Activated CD8-positive, alpha-beta memory T cell treated with anti-CD3 and anti-CD28 coated beads, Interleukin-2, amount 10 ng/mL, durations not matched to agents 7 days and 5 days (primary cell): ENCODE results near the gene NOC4L. TPM values are rescaled to one million over a fixed set of nuclear protein-coding genes. Genes with fewer than 3 reads are reported as not detected.
A peak's percentile ranks its signal among the peaks of the same experiment; 100 is the strongest.

Source experiments
- ATAC-seq: fragments of 150-1000 bp; cut with Tn5 transposase; one replicate; pipeline ENCODE4 v1.10.0; 2021; ENCODE audit warnings: moderate library complexity
- CTCF ChIA-PET: fragments of 350-600 bp; sonication (Branson Sonifier 250); formaldehyde crosslinking; loops from one replicate; lab custom pipeline; 2021; ENCODE audit warnings: antibody characterized with exemption; lab: Charles Lee
- DNase-seq: peaks from one replicate; pipeline ENCODE4 v3.0.0-alpha.2; 2020
- H3K27ac Mint-ChIP-seq: one replicate; pipeline ENCODE4 v1.8.0; 2021; ENCODE audit warnings: mild to moderate bottlenecking, mixed read lengths
- H3K27me3 Mint-ChIP-seq: one replicate; pipeline ENCODE4 v1.8.0; 2021; ENCODE audit warnings: mixed read lengths
- H3K36me3 Mint-ChIP-seq: one replicate; pipeline ENCODE4 v1.8.0; 2021; ENCODE audit warnings: mild to moderate bottlenecking, mixed read lengths
- H3K4me1 Mint-ChIP-seq: one replicate; pipeline ENCODE4 v1.8.0; 2021; ENCODE audit warnings: mixed read lengths
- H3K4me3 Mint-ChIP-seq: one replicate; pipeline ENCODE4 v1.8.0; 2021; ENCODE audit warnings: mild to moderate bottlenecking, moderate library complexity, mixed read lengths
- H3K9me3 Mint-ChIP-seq: one replicate; pipeline ENCODE4 v1.8.0; 2022; ENCODE audit warnings: low read depth, mixed read lengths
- total RNA-seq, 2 experiments: library from RNA; stranded (reverse); gene quantifications; one replicate each; pipeline ENCODE4 v1.2.3, GENCODE V29; 2021

NOC4L gene
- total RNA-seq, 2 experiments from 2014 or later, result 38.0 to 42.9 TPM

DNA sequence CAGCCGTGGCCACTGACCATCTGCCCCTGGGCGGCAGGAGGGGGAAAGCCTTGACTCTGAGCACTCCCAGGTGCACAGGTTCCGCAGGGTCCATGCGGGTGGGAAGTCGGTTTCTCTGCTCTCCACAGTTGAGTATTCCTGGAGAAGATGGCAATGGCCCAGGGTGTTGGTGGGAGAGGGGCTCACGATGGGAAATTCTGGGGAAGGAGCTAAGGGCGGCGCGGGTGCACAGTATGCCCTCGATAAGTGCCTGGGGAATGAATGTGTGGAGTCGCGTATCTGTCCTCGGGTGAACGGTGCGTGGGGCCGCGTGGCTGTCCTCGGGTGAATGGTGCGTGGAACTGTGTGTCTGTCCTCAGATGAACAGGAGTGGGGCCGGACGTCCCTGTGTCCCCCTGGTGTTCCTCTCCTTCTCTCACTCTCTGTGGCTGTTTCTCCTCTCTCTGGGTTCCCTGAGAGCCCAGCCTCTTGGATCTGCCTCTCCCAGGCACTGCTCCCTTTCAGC, 38.0 kb downstream of the NOC4L start:
- Mint-ChIP-seq H3K27me3 (peaks cover 19% of the 10 kb centered on the region), H3K36me3 (peaks cover 1% of the 10 kb centered on the region), H3K27ac (peak overlapping the region; percentile 24), H3K9me3 (no peaks in the 10 kb centered on the region), H3K4me3 (no peak overlapping the region), H3K4me1 (peaks cover 31% of the 10 kb centered on the region)
- ATAC-seq (no peak), DNase-seq (no peak)
- CTCF ChIA-PET, result interaction anchor here (1.1 to 1.4 kb wide), 2 partner anchors 37 to 232 kb away, joined by 3 to 4 read pairs; no protein-coding TSS in a partner anchor

DNA sequence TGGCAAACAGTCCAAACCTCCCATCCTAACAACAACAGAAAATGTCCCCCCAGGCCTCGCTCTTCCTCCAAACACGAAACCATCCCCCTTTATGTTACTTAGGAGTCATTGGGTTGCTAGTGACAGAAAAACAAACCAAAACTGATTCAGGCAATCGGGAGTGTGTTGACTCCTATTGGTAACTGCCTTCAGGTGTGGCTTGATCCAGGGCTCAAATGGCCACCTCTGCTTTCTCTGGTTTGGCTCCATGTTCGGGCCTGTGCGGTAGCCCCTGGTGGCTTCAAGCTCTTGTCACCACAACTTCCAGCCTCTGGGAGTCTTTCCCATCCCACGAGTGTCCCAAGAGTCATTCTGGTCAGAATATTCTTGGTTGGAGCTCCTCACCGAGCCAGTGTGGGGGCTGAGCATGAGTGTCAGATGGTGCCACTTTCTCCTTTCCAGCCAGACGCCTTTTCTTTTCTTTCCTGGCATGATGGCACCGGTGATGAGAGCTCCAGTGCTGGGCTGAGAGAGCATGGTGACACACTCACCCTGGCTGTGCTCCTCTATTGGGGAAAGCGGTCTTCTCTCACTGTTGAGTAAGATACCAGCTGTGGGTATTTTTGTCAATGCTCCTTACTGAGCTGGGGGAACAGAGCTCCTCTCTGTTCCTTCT, 38.6 kb downstream of the NOC4L start:
- Mint-ChIP-seq H3K27me3 (peaks cover 19% of the 10 kb centered on the region), H3K27ac (peak overlapping the region; percentile 24), H3K4me3 (no peak overlapping the region), H3K9me3 (no peaks in the 10 kb centered on the region), H3K36me3 (peaks cover 1% of the 10 kb centered on the region), H3K4me1 (peaks cover 37% of the 10 kb centered on the region)
- ATAC-seq (no peak), DNase-seq (no peak)
- CTCF ChIA-PET, result interaction anchor here (1.1 to 1.9 kb wide), 3 partner anchors 8 to 231 kb away, joined by 3 to 6 read pairs (median 4); no protein-coding TSS in a partner anchor

DNA sequence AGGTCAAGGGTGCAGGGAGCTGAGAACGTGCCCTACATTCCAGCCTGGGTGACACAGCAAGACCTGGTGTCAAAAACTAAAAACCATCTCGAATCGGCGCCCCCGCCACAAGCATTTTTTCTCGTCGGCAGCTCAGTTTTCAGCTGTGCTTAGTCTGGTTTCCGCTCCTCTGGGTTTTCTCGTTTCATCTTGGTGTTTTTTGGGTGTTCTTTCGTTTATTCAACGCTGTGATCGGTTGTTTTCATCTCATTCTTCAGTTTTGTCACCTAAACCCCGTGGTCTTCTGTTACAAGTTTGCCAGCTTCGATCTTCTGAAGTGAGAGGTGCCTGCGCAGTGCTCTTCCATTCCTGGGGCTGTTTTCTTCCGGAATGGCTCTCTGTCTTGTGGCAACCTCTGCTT, 41.4 kb downstream of the NOC4L start:
- H3K9me3 Mint-ChIP-seq, result no peaks in the 10 kb centered on the region

DNA sequence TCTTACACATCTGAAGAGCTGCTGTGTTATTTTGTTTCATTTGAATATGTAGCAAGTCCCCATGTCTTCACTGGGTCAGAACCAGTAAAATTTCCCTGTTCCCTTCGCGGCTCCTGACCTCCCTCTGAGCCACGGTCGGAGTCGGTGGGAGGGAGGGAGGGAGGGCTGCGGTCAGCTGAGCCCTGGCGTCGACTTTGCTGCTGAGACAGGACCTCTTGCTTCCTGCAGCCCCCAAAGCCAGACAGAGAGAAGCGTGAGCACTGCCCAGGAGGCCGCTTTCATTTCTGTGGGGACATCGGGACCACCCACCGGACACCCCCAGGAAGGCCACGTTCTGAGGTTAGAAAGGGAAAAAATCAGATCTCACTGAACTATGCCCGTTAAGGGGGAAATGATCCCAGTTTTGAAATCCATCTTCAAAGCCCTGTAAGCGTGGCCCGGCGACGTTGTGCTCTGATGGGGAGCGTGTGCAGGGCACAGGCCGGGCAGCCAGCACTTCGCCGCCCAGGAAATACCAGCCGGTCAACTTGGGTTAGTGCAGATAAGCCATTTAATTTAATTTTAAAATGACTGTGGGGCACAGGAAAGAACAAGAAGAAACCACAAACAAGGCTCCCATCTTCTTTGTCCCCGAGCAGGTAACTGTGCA, 42.1 kb downstream of the NOC4L start:
- CTCF ChIA-PET, result interaction anchor here (0.5 to 2.6 kb wide), 5 partner anchors 8 to 375 kb away, joined by 3 to 10 read pairs (median 3); no protein-coding TSS in a partner anchor
- ATAC-seq (no peak), DNase-seq (no peak)
- Mint-ChIP-seq H3K27ac (peak overlapping the region; percentile 89), H3K9me3 (no peaks in the 10 kb centered on the region), H3K4me1 (peaks cover 41% of the 10 kb centered on the region), H3K4me3 (peak overlapping the region; percentile 71), H3K36me3 (peaks cover 1% of the 10 kb centered on the region), H3K27me3 (peaks cover 19% of the 10 kb centered on the region)

More for the DNA sequence above, 41.4 kb downstream of the NOC4L start:
- Mint-ChIP-seq H3K4me3 (peak overlapping the region; percentile 71), H3K27ac (peak overlapping the region; percentile 89), H3K36me3 (peaks cover 1% of the 10 kb centered on the region), H3K27me3 (peaks cover 19% of the 10 kb centered on the region), H3K4me1 (peaks cover 40% of the 10 kb centered on the region)
- no peak for DNase-seq
- CTCF ChIA-PET, result interaction anchor here (0.8 to 2.6 kb wide), 4 partner anchors 10 to 375 kb away, joined by 3 to 10 read pairs (median 4); no protein-coding TSS in a partner anchor
- ATAC-seq, result no peak

DNA sequence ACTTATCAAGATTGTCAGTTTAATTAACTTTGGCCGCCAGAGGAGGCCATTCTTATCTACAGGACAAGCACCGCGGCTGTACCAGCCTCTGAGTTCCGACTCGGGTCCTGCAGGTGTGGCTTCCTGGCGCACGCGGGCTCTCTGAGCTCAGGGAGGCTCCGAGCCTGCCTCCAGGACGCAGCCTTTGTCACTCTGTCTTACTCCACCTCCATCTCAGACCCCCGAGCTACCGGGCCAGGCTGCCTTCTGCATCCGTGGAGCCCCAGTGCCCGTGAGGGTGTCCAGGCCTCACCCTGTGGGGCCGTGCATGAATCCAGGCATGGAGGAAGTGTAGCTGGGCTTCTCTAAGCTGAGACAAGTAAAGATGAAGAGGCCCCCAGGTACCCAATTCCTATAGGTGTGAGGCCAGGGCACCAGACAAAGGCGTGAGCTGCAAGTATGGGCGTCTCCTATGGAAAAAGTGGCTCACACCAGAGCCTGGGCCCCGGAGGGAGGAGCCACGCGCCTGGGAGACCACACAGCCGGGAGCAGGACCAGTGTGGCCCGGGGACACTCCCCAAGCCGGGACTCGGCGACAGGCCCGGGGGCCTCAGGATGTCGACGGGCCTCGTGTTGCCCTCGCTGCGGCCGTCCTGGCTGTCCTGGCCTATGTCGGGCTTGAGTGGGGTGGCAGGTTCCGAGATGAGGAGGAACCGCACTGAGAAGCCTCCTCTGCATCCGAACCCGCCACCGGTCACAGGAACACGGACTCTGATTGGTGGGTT, 42.8 kb downstream of the NOC4L start:
- DNase-seq, result no peak
- Mint-ChIP-seq H3K4me3 (peak overlapping the region; percentile 71), H3K27ac (peak overlapping the region; percentile 89), H3K4me1 (peaks cover 41% of the 10 kb centered on the region), H3K27me3 (peaks cover 19% of the 10 kb centered on the region), H3K9me3 (no peaks in the 10 kb centered on the region), H3K36me3 (peaks cover 1% of the 10 kb centered on the region)
- CTCF ChIA-PET, result interaction anchor here (1.1 to 2.6 kb wide), 2 partner anchors 15 to 33 kb away, joined by 3 to 10 read pairs; no protein-coding TSS in a partner anchor
- no peak for ATAC-seq

DNA sequence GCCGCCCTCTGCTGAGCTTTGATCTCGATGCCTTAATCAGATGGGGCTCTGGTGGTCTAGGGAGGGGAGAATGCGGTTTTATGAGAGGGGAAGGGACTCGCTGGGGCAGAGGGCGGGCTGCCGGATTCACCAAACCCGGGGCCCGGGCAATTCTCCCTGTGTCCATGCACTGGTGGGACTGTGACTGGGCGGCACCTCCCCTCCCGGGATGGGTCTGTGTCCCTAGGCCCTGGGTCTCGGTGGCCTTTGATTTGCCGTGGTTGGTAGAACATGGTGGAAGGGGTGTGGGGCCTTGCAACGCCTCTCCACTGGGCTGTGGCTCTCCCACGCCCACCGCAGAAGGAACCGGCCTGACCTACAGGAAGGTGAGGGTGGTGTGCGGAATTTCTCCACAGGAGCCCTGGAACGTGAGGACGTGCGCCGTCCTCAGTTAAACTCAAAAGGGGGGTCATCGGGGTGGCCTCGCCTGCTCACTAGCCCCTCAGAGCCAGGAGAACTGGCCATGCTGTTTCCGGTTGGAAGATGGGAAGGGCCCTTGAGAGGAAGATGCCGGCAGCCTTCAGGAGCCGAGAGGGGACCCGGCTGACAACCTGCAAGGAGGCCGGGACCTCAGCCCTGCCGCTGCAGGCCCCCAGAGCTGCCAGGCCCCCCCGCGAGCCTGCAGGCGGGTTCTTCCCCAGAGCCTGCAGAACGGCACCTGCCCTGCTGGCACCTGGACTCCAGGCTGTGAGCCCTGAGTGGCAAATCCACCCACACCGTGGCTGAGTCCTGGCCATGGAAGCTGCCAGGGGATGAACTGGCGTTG, 43.6 kb downstream of the NOC4L start:
- DNase-seq (no peak), ATAC-seq (no peak)
- H3K4me3 Mint-ChIP-seq, result peak overlapping the region; percentile 44
- H3K27ac Mint-ChIP-seq, result no peak overlapping the region
- peaks cover 1% of the 10 kb centered on the region for H3K36me3 Mint-ChIP-seq
- H3K27me3 Mint-ChIP-seq, result peaks cover 19% of the 10 kb centered on the region
- CTCF ChIA-PET, result interaction anchor here (1.2 to 2.6 kb wide), 2 partner anchors 34 to 334 kb away, joined by 3 to 10 read pairs; no protein-coding TSS in a partner anchor
- H3K9me3 Mint-ChIP-seq, result no peaks in the 10 kb centered on the region
- peaks cover 41% of the 10 kb centered on the region for H3K4me1 Mint-ChIP-seq

DNA sequence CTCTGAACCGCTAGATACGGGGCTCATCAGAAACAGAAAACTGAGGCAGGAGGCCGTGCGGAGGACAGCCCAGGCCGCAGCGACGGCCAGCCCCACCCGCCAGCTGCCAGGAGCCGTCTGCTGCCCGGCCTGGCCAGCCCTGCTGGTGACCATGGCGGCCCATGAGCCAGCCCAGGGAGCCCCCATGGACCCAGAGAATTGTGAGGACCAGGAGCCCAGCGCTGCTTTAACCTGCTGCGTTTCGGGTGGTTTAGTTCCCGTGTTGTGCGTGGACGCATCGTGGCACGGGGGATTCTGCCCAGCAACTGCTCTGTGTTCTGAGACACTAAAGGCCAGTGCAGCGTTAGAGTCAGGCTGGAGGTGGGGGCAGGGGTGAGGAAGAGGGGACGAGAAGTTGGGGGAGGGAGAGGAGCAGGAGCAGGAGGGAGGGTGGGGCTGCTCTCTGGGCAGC, 44.2 kb downstream of the NOC4L start:
- no peak for ATAC-seq
- DNase-seq, result no peak
- CTCF ChIA-PET, result interaction anchor here (0.6 to 1.7 kb wide), 5 partner anchors 10 to 334 kb away, joined by 3 to 13 read pairs (median 3); no protein-coding TSS in a partner anchor
- peaks cover under 1% of the 10 kb centered on the region for H3K9me3 Mint-ChIP-seq
- H3K36me3 Mint-ChIP-seq, result peaks cover 1% of the 10 kb centered on the region
- no peak overlapping the region for H3K27ac Mint-ChIP-seq
- peak overlapping the region; percentile 44 for H3K4me3 Mint-ChIP-seq
- H3K4me1 Mint-ChIP-seq, result peaks cover 41% of the 10 kb centered on the region
- H3K27me3 Mint-ChIP-seq, result peaks cover 14% of the 10 kb centered on the region

DNA sequence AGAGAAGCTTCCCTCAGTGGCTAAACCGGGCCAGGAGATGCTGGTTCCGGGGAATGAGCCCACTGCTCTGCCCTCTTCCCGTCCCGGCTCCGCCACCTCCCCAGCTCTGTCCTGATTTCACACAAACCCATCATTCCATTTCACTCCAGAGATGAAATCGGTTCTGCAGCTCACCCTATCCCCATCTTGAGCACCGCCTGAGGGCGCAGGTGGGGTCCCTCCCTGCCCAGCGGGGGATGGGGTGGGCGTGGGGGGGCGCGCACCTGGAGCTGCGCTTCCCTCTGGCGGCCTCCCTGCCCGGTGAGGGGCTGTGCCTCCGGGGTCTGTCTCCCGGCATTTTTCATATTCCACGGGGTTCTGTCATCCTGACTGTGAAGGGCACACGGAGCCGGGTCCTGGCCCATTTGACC, 44.7 kb downstream of the NOC4L start:
- CTCF ChIA-PET, result interaction anchor here (0.6 to 1.7 kb wide), 6 partner anchors 10 to 333 kb away, joined by 3 to 13 read pairs (median 3); no protein-coding TSS in a partner anchor
- DNase-seq (no peak), ATAC-seq (no peak)
- H3K27ac Mint-ChIP-seq, result peak overlapping the region; percentile 71
- H3K4me3 Mint-ChIP-seq, result peak overlapping the region; percentile 83
- H3K4me1 Mint-ChIP-seq, result peaks cover 41% of the 10 kb centered on the region
- H3K27me3 Mint-ChIP-seq, result peaks cover 13% of the 10 kb centered on the region
- peaks cover 3% of the 10 kb centered on the region for H3K9me3 Mint-ChIP-seq
- H3K36me3 Mint-ChIP-seq, result peaks cover 1% of the 10 kb centered on the region

DNA sequence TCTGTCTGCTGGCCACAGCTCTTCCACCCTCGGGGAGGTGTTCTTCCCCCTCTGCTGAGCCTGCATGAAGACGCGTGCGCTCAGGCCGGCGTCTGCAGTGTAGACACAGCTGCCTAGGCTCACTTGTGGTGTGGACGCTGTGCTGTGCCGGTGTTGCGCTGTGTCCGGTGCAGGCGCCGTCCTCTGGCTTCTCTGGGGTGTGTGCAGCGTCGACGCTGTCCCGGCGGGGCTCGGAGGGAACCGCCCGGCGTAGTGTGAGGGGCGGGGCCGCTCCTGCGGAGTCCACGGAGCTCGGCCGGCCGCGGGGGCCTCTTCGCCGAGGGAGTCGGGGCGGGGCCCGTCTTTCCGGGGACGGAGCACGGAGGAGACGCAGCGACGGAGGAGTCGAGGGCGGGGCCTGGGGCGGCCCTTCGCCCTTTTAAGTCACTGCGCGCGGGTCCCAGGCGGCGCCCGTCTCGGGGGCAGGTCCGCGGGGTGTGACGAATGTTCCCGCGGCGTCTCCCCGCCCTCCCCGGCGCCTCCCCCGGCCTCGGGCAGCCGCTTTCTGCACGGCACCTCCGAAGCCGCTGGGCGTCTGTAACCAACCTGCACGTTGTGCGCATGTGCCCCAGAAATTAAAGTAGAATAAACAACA, 45.2 kb downstream of the NOC4L start:
- H3K36me3 Mint-ChIP-seq, result peaks cover 3% of the 10 kb centered on the region
- peak overlapping the region; percentile 79 for H3K27ac Mint-ChIP-seq
- DNase-seq (peak; percentile 97), ATAC-seq (peak; percentile 93)
- peaks cover 41% of the 10 kb centered on the region for H3K4me1 Mint-ChIP-seq
- H3K4me3 Mint-ChIP-seq, result peak overlapping the region; percentile 83
- CTCF ChIA-PET, result interaction anchor here (0.6 to 1.7 kb wide), 6 partner anchors 11 to 333 kb away, joined by 3 to 13 read pairs (median 3); no protein-coding TSS in a partner anchor
- peaks cover 8% of the 10 kb centered on the region for H3K27me3 Mint-ChIP-seq
- peaks cover 3% of the 10 kb centered on the region for H3K9me3 Mint-ChIP-seq

DNA sequence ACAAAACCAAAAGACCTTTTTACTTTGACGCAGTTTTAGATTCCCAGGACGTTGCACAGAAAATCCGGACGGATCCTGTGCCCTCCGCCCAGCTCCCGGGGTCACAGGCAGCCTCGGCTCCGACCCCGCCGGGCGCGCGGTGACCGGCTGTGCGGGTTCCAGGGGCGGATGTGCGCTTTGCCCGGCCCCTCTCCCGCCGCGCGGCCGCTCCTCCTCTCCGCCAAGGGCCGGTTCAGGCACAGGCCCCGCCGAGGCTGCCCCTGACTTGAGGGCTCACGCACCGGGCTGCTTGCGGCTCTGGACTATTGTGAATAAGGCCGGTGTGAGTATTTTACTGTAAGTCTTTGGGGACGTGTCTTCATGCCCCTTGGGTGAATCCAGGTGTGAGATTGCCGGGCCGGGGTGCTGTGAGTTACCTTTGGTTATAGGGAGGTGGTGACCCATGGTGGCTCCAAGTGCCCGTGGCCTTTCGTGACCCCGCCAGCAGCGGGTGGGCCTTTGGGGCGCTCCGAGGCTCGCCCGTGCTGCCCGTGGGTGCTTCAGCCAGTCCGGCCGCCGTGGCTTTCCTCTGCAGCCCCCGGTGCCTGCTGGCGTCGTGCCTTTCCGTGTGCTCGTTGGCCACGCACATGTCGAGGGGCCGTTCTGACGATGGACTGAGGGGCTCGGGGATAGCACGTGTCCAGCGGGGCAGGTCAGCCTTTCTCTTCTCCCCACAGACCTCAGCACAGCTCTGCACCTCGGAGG, 45.9 kb downstream of the NOC4L start:
- ATAC-seq (peak; percentile 31), DNase-seq (no peak)
- CTCF ChIA-PET, result interaction anchor here (1.2 to 1.7 kb wide), 3 partner anchors 11 to 36 kb away, joined by 3 to 13 read pairs (median 9); no protein-coding TSS in a partner anchor
- peak overlapping the region; percentile 83 for H3K4me3 Mint-ChIP-seq
- peaks cover 40% of the 10 kb centered on the region for H3K4me1 Mint-ChIP-seq
- peaks cover 3% of the 10 kb centered on the region for H3K36me3 Mint-ChIP-seq
- H3K27ac Mint-ChIP-seq, result peak overlapping the region; percentile 79
- peaks cover 3% of the 10 kb centered on the region for H3K9me3 Mint-ChIP-seq
- peaks cover 6% of the 10 kb centered on the region for H3K27me3 Mint-ChIP-seq

DNA sequence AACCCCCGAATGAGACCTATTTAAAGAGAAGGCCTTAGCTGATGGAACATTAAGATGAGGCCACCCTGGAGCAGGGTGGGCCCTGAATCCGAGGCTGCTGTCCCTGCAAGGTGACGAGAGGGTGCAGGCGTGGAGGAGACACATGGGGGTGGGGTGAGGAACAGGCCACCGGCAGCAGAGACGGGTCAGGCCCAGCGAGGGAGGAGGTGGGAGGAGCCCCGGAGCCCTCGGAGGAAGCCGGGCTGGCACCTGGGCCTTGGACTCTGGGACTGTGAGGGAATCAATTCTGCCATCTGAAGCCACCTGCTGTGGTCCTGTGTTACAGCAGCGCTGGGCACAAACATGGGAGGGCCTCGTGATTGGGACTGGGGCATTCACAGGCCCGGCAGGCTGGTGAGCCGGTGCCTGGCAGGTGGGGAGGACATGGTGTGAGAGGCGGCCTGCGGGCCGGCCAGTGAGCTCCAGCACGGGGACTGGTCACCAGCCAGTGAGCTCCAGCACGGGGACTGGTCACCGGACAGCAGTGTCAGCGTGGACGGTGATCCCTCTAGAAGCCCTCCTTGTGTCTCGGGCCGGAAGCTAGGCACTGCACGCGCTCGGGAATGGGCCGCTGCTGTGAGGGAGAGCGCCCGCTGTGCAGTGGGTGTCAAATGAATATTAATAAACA, 46.7 kb downstream of the NOC4L start:
- Mint-ChIP-seq H3K27ac (no peak overlapping the region), H3K4me1 (peaks cover 32% of the 10 kb centered on the region), H3K27me3 (no peaks in the 10 kb centered on the region), H3K36me3 (peaks cover 2% of the 10 kb centered on the region), H3K9me3 (peaks cover 3% of the 10 kb centered on the region), H3K4me3 (no peak overlapping the region)
- CTCF ChIA-PET, result no interaction called here
- ATAC-seq, result no peak
- DNase-seq, result no peak
